B cell (primary cell): ENCODE measurements around the gene STX2.

Experiments
- CTCF ChIP-seq: fragments of 200-600 bp; IDR thresholded peaks from one replicate; pipeline ENCODE4 v1.8.0; 2022; ENCODE audit warnings: antibody characterized with exemption, mild to moderate bottlenecking
- EZH2 ChIP-seq: IDR thresholded peaks from 2 replicates; pipeline ENCODE4 v1.6.1; 2012; ENCODE audit warnings: borderline replicate concordance, low read depth, mild to moderate bottlenecking, moderate library complexity, low read length; ENCODE audit not compliant: insufficient read depth, poor library complexity, severe bottlenecking

GRCh38 chr12:130775953-130776856, 62.8 kb downstream of the STX2 start:
- no peak for TF ChIP-seq CTCF
- TF ChIP-seq EZH2, result no peak
